Measurements from ENCODE around the gene ATP8A2.
A peak's percentile ranks its signal among the peaks of the same experiment; 100 is the strongest.

Gene ATP8A2

GRCh38 chr13:25881971-25882451, 510.2 kb downstream of the ATP8A2 start:
- H3K4me3 ChIP-seq (ENCODE audit: low read length): no peak overlapping the region
- no peak for TF ChIP-seq CTCF (IDR thresholded peaks at IDR 0.05; ENCODE audit: insufficient read depth, low read depth, low read length, missing control alignments)
- DNase-seq (ENCODE audit: low read depth): peak; percentile 17

GRCh38 chr13:25882466-25883357, 510.9 kb downstream of the ATP8A2 start:
- H3K4me3 ChIP-seq (ENCODE audit: low read length): no peak overlapping the region
- no peak for DNase-seq (ENCODE audit: low read depth)
- no peak for TF ChIP-seq CTCF (IDR thresholded peaks at IDR 0.05; ENCODE audit: insufficient read depth, low read depth, low read length, missing control alignments)

- no peak for DNase-seq (ENCODE audit: low read depth)
- no peak overlapping the region for H3K4me3 ChIP-seq (ENCODE audit: low read length)
- TF ChIP-seq CTCF (IDR thresholded peaks at IDR 0.05; ENCODE audit: insufficient read depth, low read depth, low read length, missing control alignments): no peak
Observed at GRCh38 chr13:25885418-25885817, 513.6 kb downstream of the ATP8A2 start.

GRCh38 chr13:25886438-25887214, 514.9 kb downstream of the ATP8A2 start:
- no peak overlapping the region for H3K4me3 ChIP-seq (ENCODE audit: low read length)
- no peak for TF ChIP-seq CTCF (IDR thresholded peaks at IDR 0.05; ENCODE audit: insufficient read depth, low read depth, low read length, missing control alignments)
- peak; percentile 94 for DNase-seq (ENCODE audit: low read depth)

GRCh38 chr13:25887962-25888655, 516.3 kb downstream of the ATP8A2 start:
- H3K4me3 ChIP-seq (ENCODE audit: low read length): no peak overlapping the region
- TF ChIP-seq CTCF (IDR thresholded peaks at IDR 0.05; ENCODE audit: insufficient read depth, low read depth, low read length, missing control alignments): no peak
- DNase-seq (ENCODE audit: low read depth): no peak

GRCh38 chr13:25890671-25891212, 519.0 kb downstream of the ATP8A2 start:
- no peak overlapping the region for H3K4me3 ChIP-seq (ENCODE audit: low read length)
- no peak for TF ChIP-seq CTCF (IDR thresholded peaks at IDR 0.05; ENCODE audit: insufficient read depth, low read depth, low read length, missing control alignments)
- DNase-seq (ENCODE audit: low read depth): peak; percentile 67
